ENCODE results near the gene RAD9A.
"Not testable (repeated sequence)": the region's sequence is repeated elsewhere in the genome, so short reads cannot be mapped to it uniquely, and the experiment has no call there.

RAD9A gene

DNA sequence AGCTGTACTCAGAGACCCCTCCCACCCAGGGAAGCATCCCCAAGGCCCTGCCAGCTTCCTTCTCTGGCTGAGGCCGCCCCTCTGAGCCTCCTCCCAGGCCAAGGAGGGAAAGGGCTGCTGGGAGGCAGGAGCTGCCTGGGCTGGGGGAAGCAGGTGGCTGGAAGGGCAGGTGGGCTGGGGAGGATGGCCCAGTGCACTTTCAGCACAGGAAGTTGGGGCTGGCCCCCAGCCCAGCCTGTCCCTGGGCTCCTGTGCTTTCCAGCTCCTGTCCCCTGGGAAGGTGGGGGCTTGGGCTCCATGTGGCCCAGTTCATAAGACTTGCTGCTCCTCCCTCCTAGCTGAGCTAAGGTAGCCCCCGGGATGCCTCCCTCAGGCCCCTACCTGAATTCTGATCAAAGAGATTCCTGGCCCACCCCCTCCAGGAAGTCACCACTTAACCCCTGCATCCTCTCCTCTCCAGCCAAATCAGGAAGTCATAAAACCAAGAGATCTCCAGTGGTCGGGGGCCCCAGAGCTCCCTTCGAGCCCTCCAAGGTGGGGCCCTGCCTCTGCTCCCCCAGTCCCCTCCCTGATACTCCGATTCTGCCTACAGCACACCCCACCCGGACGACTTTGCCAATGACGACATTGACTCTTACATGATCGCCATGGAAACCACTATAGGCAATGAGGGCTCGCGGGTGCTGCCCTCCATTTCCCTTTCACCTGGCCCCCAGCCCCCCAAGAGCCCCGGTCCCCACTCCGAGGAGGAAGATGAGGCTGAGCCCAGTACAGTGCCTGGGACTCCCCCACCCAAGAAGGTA is 5.0 kb downstream of the RAD9A start:
- DNase-seq (ENCODE audit: low read depth, low spot score) = no peak

DNA sequence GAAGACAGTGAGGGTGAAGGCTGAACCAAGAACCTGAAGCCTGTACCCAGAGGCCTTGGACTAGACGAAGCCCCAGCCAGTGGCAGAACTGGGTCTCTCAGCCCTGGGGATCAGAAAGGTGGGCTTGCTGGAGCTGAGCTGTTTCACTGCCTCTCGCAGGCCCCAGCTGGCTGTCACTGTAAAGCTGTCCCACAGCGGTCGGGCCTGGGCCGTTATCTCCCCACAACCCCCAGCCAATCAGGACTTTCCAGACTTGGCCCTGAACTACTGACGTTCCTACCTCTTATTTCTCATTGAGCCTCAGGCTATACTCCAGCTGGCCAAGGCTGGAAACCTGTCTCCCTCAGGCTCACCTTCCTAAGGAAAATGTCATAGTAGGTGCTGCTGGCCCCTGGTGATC is 5.8 kb downstream of the RAD9A start:
- DNase-seq (ENCODE audit: low read depth, low spot score) = no peak

DNA sequence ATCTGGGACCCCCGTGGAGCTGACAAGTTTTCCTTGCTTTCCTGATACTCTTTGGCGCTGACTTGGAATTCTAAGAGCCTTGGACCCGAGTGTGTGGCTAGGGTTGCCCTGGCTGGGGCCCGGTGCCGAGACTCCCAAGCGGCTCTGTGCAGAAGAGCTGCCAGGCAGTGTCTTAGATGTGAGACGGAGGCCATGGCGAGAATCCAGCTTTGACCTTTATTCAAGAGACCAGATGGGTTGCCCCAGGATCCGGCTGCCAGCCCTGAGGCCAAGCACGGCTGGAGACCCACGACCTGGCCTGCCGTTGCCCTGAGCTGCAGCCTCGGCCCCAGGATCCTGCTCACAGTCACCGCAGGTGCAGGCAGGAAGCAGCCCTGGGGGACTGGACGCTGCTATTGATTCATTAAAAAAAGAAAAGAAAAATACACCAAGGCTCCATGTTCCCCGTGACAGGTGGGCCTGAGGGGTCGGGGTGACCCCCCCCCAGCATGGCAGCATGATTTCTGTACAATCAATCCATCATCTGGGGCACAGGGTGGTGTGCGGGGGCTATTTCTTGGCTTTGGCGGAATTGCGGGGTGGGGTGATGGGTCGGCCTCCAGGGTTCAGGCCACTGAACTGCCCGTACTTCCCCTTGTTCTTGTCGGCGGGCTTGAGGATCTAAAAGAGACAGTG is 6.3 kb downstream of the RAD9A start:
- DNase-seq (ENCODE audit: low read depth, low spot score) = no peak

DNA sequence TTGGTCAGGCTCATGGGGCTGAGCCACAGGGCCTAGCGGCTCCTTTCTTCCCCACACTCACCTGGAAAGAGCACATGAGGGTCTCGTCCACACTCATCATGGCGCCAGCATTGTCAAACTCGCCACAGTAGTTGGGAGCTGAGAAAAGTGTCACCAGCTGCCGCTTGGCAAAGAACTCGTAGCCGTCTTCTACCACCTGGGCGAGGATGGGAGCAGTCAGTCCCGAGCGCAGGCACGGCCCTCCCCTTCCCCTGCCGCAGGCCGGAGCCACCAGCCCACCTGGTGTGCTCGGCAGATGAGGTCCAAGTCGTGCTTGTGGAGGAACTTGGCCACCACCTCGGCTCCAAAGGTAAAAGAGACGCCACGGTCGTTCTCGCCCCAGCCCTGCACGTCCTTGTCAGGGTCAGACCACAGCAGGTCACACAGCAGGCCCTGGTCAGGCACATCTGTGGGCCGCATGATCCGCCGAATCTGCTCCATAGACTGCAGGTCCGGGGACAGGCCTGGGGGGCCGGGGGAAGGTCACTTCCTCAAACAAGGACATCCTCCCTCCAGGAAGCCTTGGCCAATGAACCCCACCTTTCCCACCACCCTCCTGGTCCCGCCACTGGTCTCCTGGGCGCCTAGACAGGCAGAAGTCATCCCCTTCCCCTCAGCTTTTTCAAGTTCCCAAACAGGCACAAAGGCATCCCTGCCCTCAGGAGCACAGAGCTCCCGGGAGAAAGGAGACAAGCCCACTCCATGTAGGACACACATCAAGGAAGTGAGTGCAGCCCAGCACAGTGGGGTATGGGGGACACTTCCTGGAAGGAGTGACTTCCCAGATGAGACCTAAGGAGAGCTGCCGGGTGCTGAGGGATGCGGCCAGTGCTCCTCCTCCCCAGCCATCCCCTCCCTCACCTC is 7.1 kb downstream of the RAD9A start:
- no peak for DNase-seq (ENCODE audit: low read depth, low spot score)

DNA sequence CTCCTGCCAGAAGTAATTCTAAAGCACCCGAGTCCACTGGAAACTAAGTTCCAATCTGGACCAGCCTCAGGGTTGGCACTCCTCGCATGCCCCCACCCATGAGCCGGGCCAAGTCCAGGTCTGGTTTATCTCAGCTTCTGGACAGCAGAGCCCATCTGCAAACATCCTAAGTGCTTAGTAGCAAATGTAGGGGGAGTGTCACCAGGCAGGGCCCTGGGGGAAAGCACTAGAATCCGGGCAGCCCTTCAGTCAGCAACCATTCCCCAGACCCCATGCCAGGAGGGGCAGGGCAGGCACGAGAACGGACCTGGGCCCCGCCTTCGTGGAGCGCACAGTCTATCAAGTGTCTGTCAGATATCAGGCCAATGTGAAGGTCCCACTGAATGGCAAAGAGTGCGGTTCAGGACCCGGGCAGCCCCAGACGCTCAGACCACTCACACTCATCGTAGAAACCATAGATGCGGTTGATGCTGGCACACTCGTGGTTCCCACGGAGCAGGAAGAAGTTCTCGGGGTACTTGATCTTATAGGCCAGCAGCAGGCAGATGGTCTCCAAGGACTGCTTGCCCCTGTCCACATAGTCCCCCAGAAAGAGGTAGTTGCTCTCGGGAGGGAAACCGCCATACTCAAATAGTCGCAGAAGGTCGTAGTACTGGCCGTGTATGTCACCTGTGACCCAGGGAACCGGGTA is 8.6 kb downstream of the RAD9A start:
- no peak for DNase-seq (ENCODE audit: low read depth, low spot score)

DNA sequence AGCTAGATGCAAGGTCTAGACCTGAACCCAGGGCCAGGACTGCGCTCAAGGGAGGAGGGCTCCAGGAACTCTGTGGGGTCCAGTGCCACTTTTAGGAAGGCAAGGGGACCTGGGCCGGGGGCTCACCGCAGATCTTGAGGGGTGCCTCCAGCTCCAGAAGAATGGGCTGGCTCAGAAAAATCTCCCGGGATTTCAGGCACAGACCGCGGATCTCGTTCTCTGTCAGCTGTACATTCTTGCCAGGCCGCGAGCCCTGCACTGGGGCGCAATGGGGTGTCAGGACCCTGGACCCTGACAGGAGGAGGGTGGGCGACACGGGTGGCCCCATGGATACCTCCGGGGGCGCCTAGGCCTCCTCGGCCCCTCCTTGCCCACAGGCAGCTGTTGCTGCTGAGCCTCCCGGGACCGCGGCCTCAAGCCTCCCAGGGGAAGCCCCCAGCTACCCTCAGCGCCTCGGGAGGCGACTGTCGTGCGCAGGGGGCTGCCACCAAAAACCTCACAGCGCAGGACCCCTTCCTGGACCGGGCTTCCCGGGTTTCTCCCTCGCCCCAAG is 9.2 kb downstream of the RAD9A start:
- DNase-seq (ENCODE audit: low read depth, low spot score) = no peak

DNA sequence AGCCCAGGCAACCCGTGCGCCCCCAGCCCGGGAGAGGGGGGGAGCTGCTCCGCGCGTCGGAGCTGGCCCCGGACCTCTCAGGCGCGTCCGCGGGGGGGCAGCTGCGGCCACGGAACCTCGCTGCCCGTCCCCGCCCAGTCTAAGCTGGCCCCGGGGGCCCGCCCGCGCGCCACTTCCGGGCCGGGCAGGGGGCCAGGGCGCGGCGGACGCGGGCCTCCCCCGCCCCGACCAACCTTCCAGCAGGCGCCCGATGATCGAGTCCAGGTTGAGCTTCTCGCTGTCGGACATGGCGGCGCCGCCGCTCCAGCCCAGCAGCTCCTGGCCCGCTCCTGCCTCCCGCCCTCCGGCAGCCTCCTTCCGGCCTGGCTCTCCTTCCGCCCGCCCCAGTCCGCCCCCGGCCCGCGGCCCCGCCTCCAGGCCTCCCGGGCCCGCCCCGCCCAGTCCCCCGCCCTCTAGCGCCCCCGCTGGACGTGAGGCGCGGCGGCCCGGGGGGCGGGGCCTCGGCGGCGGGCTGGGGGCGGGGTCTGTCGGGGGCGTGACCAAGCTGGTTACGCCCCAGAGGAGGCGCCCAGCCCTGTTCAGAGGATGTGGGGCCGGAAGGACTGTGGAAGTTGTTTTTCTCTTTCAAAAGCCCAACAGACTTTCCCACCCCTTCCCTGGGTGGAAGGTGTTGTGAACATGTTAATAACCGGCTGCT is 9.9 kb downstream of the RAD9A start, which contains the start of gene PPP1CA:
PPP1CA (minus strand) TSS at position 364 of the 697 bp plus-strand sequence; CDS start at position 288, 76 bp downstream.
- no peak for DNase-seq (ENCODE audit: low read depth, low spot score)

DNA sequence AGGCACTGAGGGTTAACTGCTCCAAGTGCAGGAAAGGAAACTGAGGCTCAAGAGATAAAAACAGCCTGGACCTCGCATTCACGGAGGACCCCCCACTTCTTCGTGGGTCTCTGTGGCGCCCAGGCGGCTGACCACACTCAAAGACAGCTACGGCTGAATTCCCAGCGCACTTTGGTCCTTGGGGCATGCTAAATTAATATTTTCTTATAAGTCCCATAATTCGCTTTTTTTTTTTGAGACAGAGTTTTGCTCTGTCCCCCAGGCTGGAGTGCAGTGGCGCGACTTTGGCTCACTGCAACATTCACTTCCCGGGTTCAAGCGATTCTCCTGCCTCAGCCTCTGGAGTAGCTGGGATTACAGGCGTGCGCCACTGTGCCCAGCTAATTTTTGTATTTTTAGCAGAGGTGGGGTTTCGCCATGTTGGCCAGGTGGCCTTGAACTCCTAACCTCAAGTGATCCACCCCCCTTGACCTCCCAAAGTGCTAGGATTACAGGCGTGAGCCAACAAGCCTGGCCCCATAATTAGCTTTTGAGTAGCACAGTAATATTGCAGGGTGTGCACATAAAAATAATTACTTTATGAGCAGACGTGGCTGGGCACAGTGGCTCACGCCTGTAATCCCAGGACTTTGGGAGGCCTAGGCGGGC is 10.5 kb downstream of the RAD9A start:
- DNase-seq (ENCODE audit: low read depth, low spot score) = not testable (repeated sequence)

DNA sequence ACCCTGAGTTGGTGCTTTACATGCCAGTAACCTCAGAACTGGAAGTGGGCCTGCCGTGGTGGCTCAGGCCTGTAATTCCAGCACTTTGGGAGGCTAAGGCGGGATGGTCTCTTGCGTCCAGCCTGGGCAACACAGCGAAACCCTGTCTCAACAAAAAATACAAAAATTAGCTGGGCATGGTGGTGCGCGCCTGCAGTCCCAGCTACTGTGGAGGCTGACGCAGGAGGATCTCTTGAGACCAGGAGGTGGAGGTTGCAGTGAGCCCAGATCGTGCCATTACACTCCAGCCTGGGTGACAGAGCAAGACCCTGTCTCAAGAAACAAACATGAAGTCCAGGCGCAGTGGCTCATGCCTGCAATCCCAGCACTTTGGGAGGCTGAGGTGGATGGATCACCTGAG is 11.3 kb downstream of the RAD9A start:
- DNase-seq (ENCODE audit: low read depth, low spot score) = not testable (repeated sequence)

DNA sequence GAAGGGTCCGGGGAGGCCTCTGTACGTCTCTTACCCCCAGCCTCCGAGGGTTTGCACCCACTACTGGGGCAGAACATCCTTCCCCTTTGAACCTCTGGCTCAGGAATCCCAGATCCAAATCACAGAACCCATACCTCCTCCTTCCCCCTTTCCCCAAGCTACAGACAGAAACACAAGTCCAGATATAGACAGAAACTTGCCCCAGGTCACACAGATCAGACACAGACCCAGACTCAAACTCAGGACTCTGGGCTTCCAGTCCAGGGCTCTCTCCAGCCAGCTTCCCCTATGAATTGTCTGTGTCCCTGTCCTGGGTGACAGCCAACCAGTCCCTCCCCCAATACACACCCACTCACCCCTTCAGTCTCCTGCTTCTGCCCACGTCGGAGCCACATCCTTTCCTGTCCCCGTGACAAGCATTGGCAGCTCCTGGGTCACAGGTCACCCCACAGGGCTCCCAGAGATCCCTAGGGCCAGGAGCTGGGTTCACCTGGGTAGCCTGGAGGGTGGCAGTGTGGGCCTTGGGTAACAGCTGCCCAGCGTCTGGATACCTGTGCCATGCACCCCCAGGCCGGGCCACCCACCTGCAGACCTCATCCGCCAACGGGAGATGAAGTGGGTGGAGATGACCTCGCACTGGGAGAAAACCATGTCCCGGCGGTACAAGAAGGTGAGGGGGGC is 12.9 kb downstream of the RAD9A start:
- DNase-seq (ENCODE audit: low read depth, low spot score) = no peak

DNA sequence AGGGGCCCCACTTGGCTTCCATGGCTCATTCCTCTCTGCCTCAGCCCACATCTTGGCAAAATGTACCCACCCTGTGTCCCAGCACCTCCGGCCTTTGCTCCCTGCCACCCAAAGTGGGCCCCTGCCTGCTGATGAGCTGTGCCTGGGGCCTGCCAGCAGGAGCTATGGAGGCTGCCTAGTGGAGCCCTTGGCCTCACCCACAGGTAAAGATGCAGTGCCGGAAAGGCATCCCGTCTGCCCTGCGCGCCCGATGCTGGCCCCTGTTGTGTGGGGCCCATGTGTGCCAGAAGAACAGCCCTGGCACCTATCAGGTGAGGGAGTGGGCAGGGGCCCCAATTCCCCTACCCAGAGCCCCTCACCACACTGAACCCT is 13.4 kb downstream of the RAD9A start:
- no peak for DNase-seq (ENCODE audit: low read depth, low spot score)

DNA sequence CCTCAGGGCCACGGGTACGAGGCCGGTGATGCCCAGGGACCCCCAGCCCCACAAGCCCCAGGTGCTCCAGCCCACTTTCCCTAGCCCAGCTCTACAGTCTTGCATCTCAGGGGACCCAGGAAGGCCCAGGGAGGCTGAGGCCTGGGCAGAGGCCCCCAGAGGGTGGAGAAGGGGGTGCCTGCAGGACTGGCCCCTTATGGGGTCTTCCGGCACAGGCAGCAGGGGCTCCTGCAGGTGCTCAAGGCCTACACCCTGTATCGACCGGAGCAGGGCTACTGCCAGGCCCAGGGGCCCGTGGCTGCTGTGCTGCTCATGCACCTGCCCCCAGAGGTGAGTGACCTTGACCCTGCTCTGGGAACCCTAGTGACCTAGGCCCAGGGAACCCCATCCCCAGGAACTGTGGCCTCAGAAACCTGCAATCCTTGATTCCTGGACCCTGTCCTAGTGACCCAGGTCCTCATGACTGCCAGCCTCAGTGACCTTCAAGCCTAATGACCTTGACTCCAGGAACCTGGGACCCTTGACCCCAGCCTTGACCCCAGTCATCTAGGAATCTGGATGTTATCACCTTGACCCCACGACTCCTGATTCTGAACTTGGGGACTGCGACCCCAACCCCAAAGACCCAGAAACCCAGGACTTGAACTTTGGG is 14.0 kb downstream of the RAD9A start:
- no peak for DNase-seq (ENCODE audit: low read depth, low spot score)

DNA sequence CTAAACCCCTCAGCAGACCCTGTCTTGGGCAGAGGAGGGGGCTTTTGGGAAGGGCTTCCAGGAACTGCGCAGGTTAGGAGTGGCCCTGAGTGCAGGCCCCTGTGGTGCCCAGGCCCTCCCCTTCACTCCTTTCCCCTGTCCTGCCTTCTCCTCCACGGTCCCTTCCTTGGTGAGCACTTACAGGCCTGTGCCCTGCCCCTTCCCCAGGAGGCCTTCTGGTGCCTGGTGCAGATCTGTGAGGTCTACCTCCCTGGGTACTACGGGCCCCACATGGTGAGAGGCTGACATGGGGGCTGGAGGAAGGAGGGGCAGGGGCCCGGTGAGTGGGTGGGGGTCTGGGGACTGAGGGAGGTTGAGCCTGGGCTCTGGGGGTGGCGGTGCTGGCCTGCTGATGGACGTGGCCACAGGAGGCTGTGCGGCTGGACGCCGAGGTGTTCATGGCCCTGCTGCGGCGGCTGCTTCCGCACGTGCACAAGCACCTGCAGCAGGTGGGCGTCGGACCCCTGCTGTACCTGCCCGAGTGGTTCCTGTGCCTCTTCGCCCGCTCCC is 14.7 kb downstream of the RAD9A start:
- DNase-seq (ENCODE audit: low read depth, low spot score) = no peak

DNA sequence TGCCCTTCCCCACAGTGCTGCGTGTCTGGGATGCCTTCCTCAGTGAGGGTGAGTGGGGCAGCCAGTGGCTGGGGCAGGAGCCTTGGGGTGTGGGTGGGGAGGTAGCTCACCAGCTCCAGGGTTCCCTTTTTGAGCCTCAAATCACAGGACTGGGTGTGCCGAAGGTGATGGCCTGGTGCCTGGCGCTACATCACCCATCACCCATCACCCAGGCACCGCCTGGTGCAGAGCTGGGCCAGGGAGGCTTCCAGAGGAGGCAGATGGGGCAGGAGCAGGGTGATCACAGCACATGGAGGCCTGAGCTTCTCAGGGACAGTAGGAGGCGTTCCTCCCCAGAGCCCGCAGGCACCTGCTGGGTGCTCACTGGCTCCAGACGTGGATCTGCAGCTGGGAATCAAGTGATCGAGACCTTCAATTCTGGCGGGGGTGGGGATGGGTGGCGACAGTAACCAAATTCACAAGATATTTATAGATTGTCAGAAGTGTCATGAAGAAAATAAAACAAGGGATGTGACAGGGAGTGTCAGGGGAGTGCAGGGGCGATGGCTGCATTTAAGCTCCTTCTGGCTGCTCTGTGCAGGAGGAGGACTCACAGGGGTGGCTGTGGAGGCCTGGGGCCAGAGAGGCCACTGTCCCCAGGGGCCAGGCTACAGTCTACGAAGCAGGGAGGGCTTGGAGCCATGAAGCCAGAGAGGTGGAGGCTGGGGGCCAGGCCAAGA is 15.3 kb downstream of the RAD9A start:
- no peak for DNase-seq (ENCODE audit: low read depth, low spot score)

DNA sequence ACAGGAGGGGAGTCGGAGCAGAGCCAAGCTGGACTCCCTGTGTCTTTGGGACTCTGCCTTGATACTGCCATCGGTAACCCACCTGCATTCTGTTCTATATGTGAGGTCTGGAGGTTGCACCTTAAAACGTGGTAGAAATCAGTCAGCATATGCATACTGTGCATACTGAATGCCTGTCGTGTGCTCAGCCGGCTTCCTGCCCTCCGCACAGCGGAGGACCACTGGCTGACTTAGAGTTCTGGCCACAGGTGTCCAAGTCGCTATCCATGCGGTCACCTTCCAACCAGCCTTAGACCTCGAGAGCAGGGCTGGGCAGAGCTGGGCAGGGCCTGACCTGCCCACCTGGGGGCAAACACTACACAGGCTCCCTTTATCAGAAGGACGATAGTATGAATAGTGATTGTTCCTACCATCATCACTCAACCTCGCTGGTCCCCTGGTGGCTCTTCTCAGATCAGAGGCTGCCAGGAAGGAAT is 15.9 kb downstream of the RAD9A start:
- DNase-seq (ENCODE audit: low read depth, low spot score) = no peak

DNA sequence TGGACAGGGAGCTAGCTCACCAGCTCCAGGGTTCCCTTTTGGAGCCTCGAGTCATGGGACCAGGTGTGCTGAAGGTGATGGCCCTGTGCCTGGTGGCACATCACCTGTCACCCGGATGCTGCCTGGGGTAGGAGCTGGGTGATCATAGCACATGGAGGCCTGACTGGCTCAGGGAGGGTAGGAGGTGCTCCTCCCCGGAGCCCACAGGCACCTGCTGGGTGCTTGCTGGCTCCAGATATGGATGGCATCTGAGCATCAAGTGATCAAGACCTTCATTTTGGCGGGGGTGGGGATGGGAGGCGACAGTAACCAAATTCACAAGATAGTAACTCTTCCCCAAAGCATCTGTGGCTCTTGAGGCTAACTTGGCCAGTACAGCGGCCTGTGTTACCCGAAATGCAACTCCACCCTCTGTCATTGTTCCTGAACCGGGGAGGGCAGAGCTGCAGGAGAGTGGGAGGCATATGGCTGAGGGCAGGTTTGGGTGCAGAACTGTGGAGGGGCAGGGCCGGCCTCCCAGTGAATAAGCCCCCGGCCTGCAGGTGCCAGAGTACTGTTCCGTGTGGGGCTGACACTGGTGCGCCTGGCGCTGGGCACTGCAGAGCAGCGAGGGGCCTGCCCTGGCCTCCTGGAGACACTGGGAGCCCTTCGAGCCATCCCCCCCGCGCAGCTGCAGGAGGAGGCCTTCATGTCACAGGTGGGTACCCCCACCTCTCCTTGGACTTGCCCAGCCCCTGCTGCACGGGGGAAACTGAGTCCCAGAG is 16.8 kb downstream of the RAD9A start:
- DNase-seq (ENCODE audit: low read depth, low spot score) = no peak

DNA sequence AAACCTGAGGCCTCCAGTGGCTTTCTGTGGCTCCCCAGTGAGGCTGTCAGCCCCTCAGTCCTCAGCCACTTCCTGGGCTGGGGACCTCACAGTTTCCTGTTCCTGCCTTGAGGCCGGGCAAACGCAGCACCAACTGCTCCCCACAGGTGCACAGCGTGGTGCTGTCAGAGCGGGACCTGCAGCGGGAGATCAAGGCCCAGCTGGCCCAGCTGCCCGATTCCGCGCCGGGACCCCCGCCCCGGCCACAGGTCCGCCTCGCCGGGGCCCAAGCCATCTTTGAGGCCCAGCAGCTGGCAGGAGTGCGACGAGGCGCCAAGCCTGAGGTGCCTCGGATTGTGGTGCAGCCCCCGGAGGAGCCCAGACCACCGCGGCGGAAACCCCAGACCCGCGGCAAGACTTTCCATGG is 17.5 kb downstream of the RAD9A start:
- DNase-seq (ENCODE audit: low read depth, low spot score) = no peak

Measured in iPS DF 19.7 (cell line).